ENCODE results near the gene BEST2.

Gene BEST2

DNA sequence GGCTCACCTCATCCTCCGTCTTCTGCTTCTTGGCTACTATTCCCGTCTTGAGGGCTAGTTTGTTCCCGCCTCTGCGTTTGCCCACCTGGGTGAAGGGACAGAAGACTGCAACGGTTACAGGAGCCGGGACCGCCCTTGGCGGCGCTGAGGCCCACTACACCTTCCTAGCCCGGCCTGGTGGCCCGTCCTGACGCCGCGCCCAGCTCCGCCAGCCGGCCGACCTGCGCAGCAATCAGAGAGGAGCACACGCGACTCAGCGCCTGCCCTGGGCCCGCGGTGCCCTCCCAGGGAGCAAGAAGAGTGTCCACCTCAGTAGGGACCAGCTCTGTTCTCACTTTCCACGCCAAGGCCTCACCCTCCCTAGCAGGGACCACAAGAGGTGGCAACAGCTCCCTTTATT, 20.3 kb upstream of the BEST2 start:
- DNase-seq = no peak

DNA sequence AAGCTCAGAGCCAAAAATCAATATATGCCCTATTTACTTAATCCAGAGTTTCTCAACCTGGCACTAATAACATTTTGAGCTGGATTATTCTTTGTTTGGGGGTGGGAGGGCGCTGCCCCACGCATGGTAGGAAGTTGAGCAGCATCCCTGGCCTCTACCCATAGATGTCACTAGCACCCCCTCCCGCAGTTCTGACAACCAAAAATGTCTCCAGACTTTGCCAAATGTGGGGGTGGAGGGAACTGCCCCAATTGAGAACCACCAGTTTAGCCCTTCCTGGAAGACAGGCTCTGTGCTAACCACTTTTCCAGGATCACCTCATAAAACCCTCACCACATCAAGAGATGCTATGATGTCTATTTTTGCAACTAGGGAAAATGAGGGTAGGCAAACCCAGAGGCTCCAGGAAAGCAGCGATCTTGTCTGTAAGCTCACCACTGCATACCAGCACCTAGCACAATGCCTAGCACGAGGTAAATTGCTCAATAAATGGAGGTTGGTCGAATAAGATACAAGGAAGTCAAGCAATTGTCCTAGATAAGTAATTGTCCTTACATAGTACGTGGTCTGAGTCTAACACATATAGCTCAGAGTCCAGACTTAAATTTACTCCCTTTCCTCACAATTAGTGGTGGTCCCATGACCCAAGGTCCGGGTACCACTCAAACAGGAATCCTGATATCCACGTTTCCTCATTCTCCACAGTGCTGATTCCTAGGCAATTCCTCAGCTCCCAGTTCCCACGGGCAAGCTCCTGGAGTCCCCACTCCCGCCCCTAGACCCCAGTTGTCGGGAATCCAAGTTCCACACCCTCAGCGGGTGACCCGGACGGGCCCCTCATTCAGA, 18.0 kb upstream of the BEST2 start:
- no peak for DNase-seq

DNA sequence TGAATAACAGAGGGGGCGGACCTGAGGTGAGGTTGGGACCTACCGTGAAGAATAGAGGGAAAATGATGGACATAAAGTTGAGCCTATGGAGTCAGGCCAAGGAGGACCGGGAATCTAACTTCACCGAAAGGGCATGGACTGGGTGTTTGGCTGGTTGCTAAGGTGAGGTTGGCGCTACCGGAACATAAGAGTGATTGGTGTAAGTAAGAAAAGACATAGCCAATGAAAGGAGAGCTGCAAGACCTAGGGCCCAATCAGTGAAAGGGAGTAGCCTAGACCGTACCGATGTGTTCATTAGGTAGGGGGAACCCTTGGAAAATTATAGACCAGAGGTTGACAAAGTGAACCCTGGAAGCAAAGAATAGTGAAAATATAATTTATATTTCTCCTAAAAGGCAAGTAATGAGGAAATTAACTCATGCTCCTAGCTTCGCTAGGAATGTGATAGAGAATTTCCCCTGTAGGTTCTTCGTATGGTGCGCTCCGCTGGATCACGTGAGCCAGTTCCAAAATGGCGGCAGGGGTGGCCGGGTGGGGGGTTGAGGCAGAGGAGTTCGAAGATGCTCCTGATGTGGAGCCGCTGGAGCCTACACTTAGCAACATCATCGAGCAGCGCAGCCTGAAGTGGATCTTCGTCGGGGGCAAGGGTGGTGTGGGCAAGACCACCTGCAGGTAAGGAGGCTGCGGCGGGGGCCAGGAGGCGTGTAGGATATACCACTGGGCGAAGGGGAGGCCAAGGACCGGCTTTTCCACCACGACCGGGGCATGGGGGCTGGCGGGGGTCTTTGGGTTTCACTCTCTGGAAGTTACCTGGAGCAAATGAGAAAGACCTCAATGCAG, 14.4 kb upstream of the BEST2 start, which contains the start of gene GET3:
TSS of gene GET3 (plus strand) at position 503 of the 840 bp plus-strand sequence. CDS start at position 512, 9 bp downstream.
- no peak for DNase-seq

DNA sequence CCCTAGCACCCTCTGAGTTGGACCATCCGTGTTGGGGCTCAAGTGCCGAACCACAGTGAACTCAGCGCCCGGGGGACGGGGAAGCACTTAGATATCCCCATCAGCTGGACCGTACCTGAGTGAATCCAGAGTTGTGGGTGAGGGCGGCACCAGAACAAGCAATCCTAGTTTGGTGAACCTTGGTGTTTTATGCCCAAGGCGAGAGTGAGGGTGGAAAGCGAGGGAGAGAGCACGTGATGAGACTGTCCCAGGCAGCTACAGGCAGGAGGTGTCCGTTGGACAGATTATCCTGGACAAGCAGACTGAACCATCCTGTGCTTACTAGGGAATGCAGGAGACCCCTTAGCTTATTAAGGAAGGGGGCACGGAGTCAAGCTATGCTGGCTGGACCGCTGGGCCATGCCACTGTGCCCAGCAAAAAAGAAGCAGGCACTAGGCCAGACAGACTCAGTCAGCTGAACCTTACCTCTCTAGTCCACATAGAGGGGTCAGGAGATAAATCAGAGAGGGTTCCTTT, 13.7 kb upstream of the BEST2 start:
- DNase-seq = no peak

DNA sequence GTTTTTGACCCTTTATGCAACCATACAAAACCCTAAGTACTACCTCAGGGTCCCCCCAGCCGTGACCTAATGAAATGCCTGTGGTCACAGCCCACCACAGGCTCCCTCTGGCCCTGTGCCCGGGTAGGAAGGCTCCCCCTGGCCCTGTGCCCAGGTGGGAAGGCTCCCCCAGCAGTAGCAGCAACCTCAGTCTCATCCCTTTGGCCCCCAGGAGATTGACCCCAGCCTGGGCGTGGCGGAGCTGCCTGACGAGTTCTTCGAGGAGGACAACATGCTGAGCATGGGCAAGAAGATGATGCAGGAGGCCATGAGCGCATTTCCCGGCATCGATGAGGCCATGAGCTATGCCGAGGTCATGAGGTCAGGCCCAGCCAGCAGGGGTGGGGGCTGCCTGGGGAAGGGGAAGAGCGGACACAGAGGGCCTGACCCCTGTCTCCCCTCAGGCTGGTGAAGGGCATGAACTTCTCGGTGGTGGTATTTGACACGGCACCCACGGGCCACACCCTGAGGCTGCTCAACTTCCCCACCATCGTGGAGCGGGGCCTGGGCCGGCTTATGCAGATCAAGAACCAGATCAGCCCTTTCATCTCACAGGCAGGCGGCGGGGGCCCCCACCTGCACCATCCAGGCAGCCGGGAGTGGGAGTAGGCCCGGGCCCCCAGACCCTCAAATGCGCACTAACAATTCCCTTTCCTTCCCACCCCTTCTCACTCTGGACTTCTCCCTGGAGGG, 6.3 kb upstream of the BEST2 start:
- no peak for DNase-seq

- DNase-seq = no peak
Measured at GRCh38 chr19:12748489-12748888, 3.1 kb upstream of the BEST2 start.

- DNase-seq = no peak
Measured at GRCh38 chr19:12749938-12750521, 1.6 kb upstream of the BEST2 start.

DNA sequence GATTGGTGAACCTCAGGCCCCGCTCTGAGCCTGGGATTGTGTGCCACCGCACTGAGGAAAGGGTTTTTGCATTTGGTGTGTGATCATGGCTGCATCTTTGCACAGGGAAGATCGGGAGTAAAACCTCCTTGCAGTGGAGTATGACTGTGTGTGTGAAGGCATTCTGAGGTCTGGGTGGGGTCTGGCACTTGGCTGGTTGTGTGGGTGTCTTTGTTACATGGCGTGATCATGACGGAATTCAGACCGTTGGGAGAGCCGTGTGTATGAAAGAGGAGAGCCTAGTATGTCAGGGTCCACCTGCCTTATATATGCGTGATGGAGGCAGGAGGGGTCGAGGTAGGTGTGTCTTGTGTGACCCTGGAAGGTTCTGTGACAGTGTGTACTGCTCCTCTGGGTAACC, 740 bp upstream of the BEST2 start:
- no peak for DNase-seq

DNA sequence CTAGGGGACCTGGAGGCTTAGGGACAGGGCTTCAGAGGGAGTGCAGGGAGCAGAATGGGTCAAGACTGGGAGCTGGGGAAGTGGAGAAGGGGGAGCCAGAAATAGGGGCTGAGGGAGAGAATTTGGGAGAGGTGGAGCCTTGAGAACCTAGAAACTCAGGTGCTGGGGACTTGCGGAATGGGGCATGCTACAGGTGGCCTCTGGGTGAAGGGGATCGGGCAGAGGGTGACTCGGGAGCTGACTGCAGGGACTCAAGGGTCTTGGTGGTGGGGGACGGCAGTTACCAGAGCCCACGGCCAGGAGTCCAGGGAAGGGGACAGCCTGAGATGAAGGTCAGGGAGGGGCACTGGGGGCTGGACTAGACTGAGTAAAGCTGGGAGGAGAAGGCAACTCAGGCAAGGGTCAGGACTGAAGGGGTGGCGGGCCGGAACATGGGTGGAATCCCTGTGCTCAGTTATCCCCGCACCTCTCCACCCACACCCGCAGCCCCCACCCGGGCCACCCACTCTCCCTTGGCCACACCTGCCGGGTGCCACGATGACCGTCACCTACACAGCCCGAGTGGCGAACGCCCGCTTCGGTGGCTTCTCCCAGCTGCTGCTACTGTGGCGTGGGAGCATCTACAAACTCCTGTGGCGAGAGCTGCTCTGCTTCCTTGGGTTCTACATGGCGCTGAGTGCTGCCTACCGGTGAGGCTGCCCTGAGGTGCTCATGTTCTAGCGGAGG, 628 bp downstream of the BEST2 start:
- DNase-seq = no peak

DNA sequence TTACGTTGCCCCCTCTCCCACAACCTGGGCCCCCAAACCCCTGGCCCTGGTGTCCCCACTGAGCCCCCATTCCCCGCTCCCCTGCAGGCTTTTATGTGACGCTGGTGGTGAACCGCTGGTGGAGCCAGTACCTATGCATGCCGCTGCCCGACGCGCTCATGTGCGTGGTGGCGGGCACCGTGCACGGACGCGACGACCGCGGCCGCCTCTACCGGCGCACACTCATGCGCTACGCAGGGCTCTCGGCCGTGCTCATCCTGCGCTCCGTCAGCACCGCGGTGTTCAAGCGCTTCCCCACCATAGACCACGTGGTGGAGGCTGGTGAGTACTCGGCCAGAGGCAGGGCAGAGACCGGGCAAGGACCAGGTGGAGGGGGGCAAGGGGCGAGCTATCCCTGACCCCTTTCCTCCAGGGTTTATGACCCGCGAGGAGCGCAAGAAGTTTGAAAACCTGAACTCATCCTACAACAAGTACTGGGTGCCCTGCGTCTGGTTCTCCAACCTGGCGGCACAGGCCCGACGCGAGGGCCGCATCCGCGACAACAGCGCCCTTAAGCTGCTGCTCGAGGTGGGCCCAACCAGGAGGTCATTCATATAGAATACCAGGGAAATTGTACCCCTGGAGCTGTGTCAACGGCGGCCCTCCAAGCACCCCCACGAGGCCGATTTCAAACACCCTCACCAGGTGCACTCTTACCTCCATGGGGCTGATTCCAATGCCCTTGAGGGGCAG, 3.0 kb downstream of the BEST2 start:
- DNase-seq = no peak

GRCh38 chr19:12756150-12756883, 4.7 kb downstream of the BEST2 start:
- no peak for DNase-seq

- no peak for DNase-seq
Measured at GRCh38 chr19:12757544-12758274, 6.1 kb downstream of the BEST2 start.

GRCh38 chr19:12759686-12760085, 8.1 kb downstream of the BEST2 start:
- DNase-seq = no peak

DNA sequence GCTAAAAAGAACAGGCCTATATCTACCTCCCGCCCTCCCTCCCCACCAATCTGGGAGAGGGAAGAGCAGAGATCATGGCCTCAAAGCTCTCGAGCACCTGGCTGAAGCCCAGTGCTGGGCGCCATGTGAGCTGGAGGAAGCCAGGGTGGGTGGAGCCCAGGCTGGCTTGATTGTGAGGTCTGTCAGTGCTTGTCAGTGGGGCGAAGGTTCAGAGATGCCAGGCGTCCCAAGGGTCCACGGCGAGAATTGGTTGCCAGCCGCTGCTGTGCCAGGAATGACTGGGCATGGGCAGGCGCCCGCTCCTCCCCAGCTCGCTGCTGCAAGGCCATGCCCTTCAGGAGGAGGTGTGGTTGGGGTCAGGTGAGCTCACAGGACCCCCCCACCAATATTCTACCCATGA, 11.5 kb downstream of the BEST2 start:
- no peak for DNase-seq

GRCh38 chr19:12764698-12765097, 13.1 kb downstream of the BEST2 start:
- no peak for DNase-seq

DNA sequence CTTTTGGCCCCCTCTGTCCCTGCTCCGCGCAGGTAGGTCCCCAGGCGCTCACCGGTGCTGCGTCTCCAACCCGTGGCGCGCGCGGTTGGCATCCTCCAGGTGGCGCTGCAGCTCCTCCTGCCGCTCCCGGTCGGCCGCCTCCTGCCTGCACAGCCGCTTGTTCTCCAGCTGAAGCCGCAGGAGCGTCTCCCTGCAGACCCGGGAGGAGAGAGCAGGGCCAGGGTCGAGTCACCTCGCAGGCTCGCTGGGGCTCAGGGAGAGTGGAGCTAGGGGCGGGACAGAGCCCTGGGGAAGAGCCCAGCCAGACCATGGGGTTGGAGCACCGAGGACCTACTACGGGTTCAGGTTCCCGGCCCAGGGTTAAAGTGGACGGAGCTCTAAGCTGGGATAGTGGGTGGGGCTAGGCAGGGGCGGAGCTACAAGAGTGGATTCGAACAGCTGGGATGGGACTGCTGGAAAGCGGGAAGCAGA, 14.5 kb downstream of the BEST2 start:
- DNase-seq = no peak

DNA sequence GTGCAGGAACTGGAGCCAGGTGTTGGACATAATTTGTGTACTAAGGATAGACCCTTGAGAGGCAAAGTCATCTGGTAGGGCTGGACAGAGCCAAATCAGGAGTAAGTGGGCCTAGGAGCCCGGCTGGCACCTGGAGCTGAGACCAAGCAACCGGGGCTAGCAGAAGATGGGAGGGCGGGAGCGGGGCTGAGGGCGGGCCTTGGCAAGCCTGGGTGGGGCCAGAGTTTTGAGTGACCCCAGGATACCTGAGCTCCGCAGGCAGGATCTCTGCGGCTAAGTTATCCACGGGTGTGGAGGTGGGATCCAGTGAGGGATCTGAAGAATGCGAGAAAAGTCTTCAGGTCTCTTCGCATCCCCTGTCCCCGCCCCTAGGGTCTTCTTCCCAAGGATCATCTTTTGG, 15.6 kb downstream of the BEST2 start:
- DNase-seq = no peak

DNA sequence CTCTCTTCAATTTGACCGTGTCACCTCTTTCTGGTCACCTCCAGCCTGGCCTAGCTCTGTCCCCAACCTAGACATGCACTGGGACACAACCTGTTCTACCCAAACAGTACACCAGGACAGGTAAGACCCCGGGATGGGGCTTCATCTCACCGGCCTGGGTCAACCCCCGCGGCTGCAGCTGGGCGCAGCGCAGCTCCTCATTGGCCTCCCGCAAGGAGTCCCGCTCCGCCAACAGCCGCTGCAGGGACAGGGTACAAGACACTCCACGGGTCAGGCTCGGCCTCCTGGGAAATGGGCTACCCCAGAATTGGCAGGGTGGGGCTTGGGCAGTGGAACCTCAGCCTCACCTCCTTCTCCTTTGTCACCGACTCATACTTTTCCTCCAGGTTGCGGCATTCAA, 16.1 kb downstream of the BEST2 start:
- no peak for DNase-seq

- no peak for DNase-seq
Measured at GRCh38 chr19:12769689-12770088, 18.1 kb downstream of the BEST2 start.

- no peak for DNase-seq
Measured at GRCh38 chr19:12770922-12771321, 19.3 kb downstream of the BEST2 start.
